Stimulated activated naive CD8-positive, alpha-beta T cell treated with anti-CD3 and anti-CD28 coated beads, Interleukin-15, amount 100 ng/mL, for 72 hours (primary cell): Measurements from ENCODE around the gene BCKDHB.
A peak's percentile ranks its signal among the peaks of the same experiment; 100 is the strongest.

Experiments used
- ATAC-seq: fragments of 150-1000 bp; cut with Tn5 transposase; 2 replicates; pipeline ENCODE4 v1.10.0; 2021; ENCODE audit warnings: mild to moderate bottlenecking, moderate library complexity
- DNase-seq, 2 donors: peaks; one replicate each; pipeline ENCODE4 v3.0.0; 2021 to 2022
- H3K27ac Mint-ChIP-seq, 2 donors: one replicate each; pipeline ENCODE4 v1.8.0; 2022; ENCODE audit warnings: mild to moderate bottlenecking in 2 of 2, mixed read lengths in 2 of 2, moderate library complexity in 2 of 2
- H3K27me3 Mint-ChIP-seq: one replicate; pipeline ENCODE4 v1.8.0; 2022; ENCODE audit warnings: mixed read lengths
- H3K4me1 Mint-ChIP-seq: one replicate; pipeline ENCODE4 v1.8.0; 2022; ENCODE audit warnings: mild to moderate bottlenecking, mixed read lengths
- H3K4me3 Mint-ChIP-seq, 2 donors: one replicate each; pipeline ENCODE4 v1.8.0; 2022; ENCODE audit warnings: mild to moderate bottlenecking in 2 of 2, mixed read lengths in 2 of 2, moderate library complexity in 1 of 2
- H3K9me3 Mint-ChIP-seq, 2 donors: one replicate each; pipeline ENCODE4 v1.8.0; 2022; ENCODE audit warnings: mixed read lengths in 2 of 2

The BCKDHB gene

GRCh38 chr6:80338201-80338836, 231.8 kb downstream of the BCKDHB start:
- no peak overlapping the region for H3K4me3 Mint-ChIP-seq
- H3K27me3 Mint-ChIP-seq = no peaks in the 10 kb centered on the region
- H3K9me3 Mint-ChIP-seq = no peaks in the 10 kb centered on the region
- H3K27ac Mint-ChIP-seq = no peak overlapping the region
- ATAC-seq (peak; percentile 74), DNase-seq (peak; percentile 43 to 58)
- H3K4me1 Mint-ChIP-seq = peaks cover 5% of the 10 kb centered on the region

GRCh38 chr6:80339421-80339820, 232.9 kb downstream of the BCKDHB start:
- Mint-ChIP-seq H3K27me3 (no peaks in the 10 kb centered on the region), H3K4me1 (peaks cover 5% of the 10 kb centered on the region), H3K9me3 (no peaks in the 10 kb centered on the region), H3K4me3 (no peak overlapping the region), H3K27ac (peak overlapping the region in 1 of 2 donors; percentile 19)
- no peak for ATAC-seq
- DNase-seq = no peak

- H3K4me1 Mint-ChIP-seq = peaks cover 5% of the 10 kb centered on the region
- no peaks in the 10 kb centered on the region for H3K27me3 Mint-ChIP-seq
- H3K9me3 Mint-ChIP-seq = no peaks in the 10 kb centered on the region
- no peak for DNase-seq
- H3K27ac Mint-ChIP-seq = no peak overlapping the region
- no peak overlapping the region for H3K4me3 Mint-ChIP-seq
- no peak for ATAC-seq
These were observed 233.8 kb downstream of the BCKDHB start for GRCh38 chr6:80340280-80340679.

- Mint-ChIP-seq H3K27ac (no peak overlapping the region), H3K4me3 (no peak overlapping the region), H3K27me3 (no peaks in the 10 kb centered on the region), H3K4me1 (peaks cover 5% of the 10 kb centered on the region), H3K9me3 (no peaks in the 10 kb centered on the region)
- ATAC-seq = no peak
- DNase-seq = no peak
These were observed 234.2 kb downstream of the BCKDHB start for GRCh38 chr6:80340686-80341085.

GRCh38 chr6:80341330-80341729, 234.9 kb downstream of the BCKDHB start:
- no peak overlapping the region for H3K27ac Mint-ChIP-seq
- H3K9me3 Mint-ChIP-seq = no peaks in the 10 kb centered on the region
- no peaks in the 10 kb centered on the region for H3K27me3 Mint-ChIP-seq
- ATAC-seq (no peak), DNase-seq (no peak)
- no peak overlapping the region for H3K4me3 Mint-ChIP-seq
- H3K4me1 Mint-ChIP-seq = peaks cover 5% of the 10 kb centered on the region

GRCh38 chr6:80343511-80343910, 237.0 kb downstream of the BCKDHB start:
- H3K27ac Mint-ChIP-seq = no peak overlapping the region

GRCh38 chr6:80347101-80347500, 240.6 kb downstream of the BCKDHB start:
- Mint-ChIP-seq H3K4me3 (no peak overlapping the region), H3K9me3 (no peaks in the 10 kb centered on the region), H3K4me1 (no peaks in the 10 kb centered on the region), H3K27ac (no peak overlapping the region), H3K27me3 (no peaks in the 10 kb centered on the region)
- no peak for DNase-seq
- ATAC-seq = no peak

More at GRCh38 chr6:80343511-80343910, 237.0 kb downstream of the BCKDHB start:
- no peak overlapping the region for H3K4me3 Mint-ChIP-seq
- H3K27me3 Mint-ChIP-seq = no peaks in the 10 kb centered on the region
- DNase-seq (no peak), ATAC-seq (no peak)
- no peaks in the 10 kb centered on the region for H3K4me1 Mint-ChIP-seq
- no peaks in the 10 kb centered on the region for H3K9me3 Mint-ChIP-seq

- Mint-ChIP-seq H3K4me3 (no peak overlapping the region), H3K27ac (peak overlapping the region in 1 of 2 donors; percentile 59), H3K27me3 (no peaks in the 10 kb centered on the region), H3K9me3 (no peaks in the 10 kb centered on the region), H3K4me1 (no peaks in the 10 kb centered on the region)
- DNase-seq (no peak), ATAC-seq (no peak)
These were observed 241.8 kb downstream of the BCKDHB start for GRCh38 chr6:80348263-80348662.

GRCh38 chr6:80356000-80356399, 249.5 kb downstream of the BCKDHB start:
- Mint-ChIP-seq H3K9me3 (no peaks in the 10 kb centered on the region), H3K27ac (no peak overlapping the region), H3K4me1 (no peaks in the 10 kb centered on the region), H3K27me3 (no peaks in the 10 kb centered on the region), H3K4me3 (no peak overlapping the region)
- ATAC-seq (no peak), DNase-seq (no peak)

- no peaks in the 10 kb centered on the region for H3K27me3 Mint-ChIP-seq
- no peak for DNase-seq
- H3K27ac Mint-ChIP-seq = no peak overlapping the region
- ATAC-seq = no peak
- H3K4me3 Mint-ChIP-seq = no peak overlapping the region
- no peaks in the 10 kb centered on the region for H3K9me3 Mint-ChIP-seq
- H3K4me1 Mint-ChIP-seq = no peaks in the 10 kb centered on the region
These were observed 250.1 kb downstream of the BCKDHB start for GRCh38 chr6:80356545-80356944.

- H3K4me3 Mint-ChIP-seq = no peak overlapping the region
- ATAC-seq = no peak
- H3K9me3 Mint-ChIP-seq = no peaks in the 10 kb centered on the region
- H3K4me1 Mint-ChIP-seq = no peaks in the 10 kb centered on the region
- DNase-seq = no peak
- no peak overlapping the region for H3K27ac Mint-ChIP-seq
- H3K27me3 Mint-ChIP-seq = no peaks in the 10 kb centered on the region
These were observed 250.6 kb downstream of the BCKDHB start for GRCh38 chr6:80357081-80357480.

- peak overlapping the region in 1 of 2 donors; percentile 15 for H3K27ac Mint-ChIP-seq
- H3K4me1 Mint-ChIP-seq = no peaks in the 10 kb centered on the region
- H3K27me3 Mint-ChIP-seq = no peaks in the 10 kb centered on the region
- DNase-seq (no peak), ATAC-seq (no peak)
- no peak overlapping the region for H3K4me3 Mint-ChIP-seq
- H3K9me3 Mint-ChIP-seq = no peaks in the 10 kb centered on the region
These were observed 251.2 kb downstream of the BCKDHB start for GRCh38 chr6:80357674-80358073.

- DNase-seq = no peak
- H3K27ac Mint-ChIP-seq = no peak overlapping the region
- no peaks in the 10 kb centered on the region for H3K27me3 Mint-ChIP-seq
- peaks cover 0 to 6% of the 10 kb centered on the region in 2 donors for H3K9me3 Mint-ChIP-seq
- ATAC-seq = no peak
- H3K4me3 Mint-ChIP-seq = no peak overlapping the region
- H3K4me1 Mint-ChIP-seq = no peaks in the 10 kb centered on the region
These were observed 257.1 kb downstream of the BCKDHB start for GRCh38 chr6:80363501-80364122.

- no peak for ATAC-seq
- Mint-ChIP-seq H3K9me3 (peaks cover 0 to 6% of the 10 kb centered on the region in 2 donors), H3K27ac (no peak overlapping the region), H3K4me3 (no peak overlapping the region), H3K4me1 (no peaks in the 10 kb centered on the region), H3K27me3 (no peaks in the 10 kb centered on the region)
- DNase-seq = no peak
These were observed 257.7 kb downstream of the BCKDHB start for GRCh38 chr6:80364149-80364548.

GRCh38 chr6:80366051-80366450, 259.6 kb downstream of the BCKDHB start:
- Mint-ChIP-seq H3K4me3 (no peak overlapping the region), H3K9me3 (peaks cover 0 to 10% of the 10 kb centered on the region in 2 donors), H3K4me1 (no peaks in the 10 kb centered on the region), H3K27me3 (no peaks in the 10 kb centered on the region), H3K27ac (no peak overlapping the region)
- DNase-seq (no peak), ATAC-seq (no peak)

- DNase-seq (no peak), ATAC-seq (no peak)
- no peaks in the 10 kb centered on the region for H3K27me3 Mint-ChIP-seq
- no peak overlapping the region for H3K27ac Mint-ChIP-seq
- H3K9me3 Mint-ChIP-seq = peaks cover 0 to 12% of the 10 kb centered on the region in 2 donors
- no peaks in the 10 kb centered on the region for H3K4me1 Mint-ChIP-seq
- H3K4me3 Mint-ChIP-seq = no peak overlapping the region
These were observed 260.2 kb downstream of the BCKDHB start for GRCh38 chr6:80366714-80367113.

GRCh38 chr6:80376411-80376810, 269.9 kb downstream of the BCKDHB start:
- no peaks in the 10 kb centered on the region for H3K4me1 Mint-ChIP-seq
- H3K4me3 Mint-ChIP-seq = no peak overlapping the region
- H3K27ac Mint-ChIP-seq = no peak overlapping the region
- DNase-seq = no peak
- ATAC-seq = no peak
- no peaks in the 10 kb centered on the region for H3K27me3 Mint-ChIP-seq
- peaks cover 5 to 35% of the 10 kb centered on the region in 2 donors for H3K9me3 Mint-ChIP-seq
